Suppressor macrophage (primary cell): ENCODE data around the gene DEFB131B.
"Not testable (repeated sequence)": the region's sequence is repeated elsewhere in the genome, so short reads cannot be mapped to it uniquely, and the experiment has no call there.

Source experiments
- DNase-seq, 4 experiments: peaks; one replicate each; pipeline ENCODE4 v3.0.0-alpha.2; 2020 to 2022

Gene DEFB131B

DNA sequence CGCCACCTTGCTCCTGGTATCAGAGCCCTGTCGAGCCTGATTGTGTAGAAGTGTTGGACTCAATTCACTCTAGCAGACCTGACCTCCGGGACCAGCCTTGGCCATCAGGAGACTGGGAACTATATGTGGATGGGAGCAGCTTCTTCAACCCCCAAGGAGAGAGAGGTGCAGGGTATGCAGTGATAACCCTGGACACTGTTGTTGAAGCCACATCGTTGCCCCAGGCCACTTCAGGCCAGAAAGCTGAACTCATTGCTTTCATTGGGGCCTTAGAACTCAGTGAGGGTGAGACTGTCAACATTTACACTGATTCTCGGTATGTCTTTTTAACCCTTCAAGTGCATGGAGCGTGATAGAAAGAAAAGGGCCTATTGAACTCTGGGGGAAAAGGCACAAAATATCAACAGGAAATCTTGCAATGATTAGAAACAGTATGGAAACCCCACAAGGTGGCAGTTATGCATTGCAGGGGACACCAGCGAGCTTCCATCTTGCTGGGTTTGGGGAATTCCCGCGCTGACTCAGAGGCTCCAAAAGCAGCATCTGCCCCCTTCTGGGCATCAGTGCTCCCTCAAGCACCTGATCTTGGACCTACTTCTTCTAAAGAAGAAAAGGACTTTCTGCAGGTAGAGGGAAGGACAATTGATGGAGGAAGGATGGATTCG, 33.2 kb downstream of the DEFB131B start:
- DNase-seq: peak in 1 of 4 experiments; percentile 6

DNA sequence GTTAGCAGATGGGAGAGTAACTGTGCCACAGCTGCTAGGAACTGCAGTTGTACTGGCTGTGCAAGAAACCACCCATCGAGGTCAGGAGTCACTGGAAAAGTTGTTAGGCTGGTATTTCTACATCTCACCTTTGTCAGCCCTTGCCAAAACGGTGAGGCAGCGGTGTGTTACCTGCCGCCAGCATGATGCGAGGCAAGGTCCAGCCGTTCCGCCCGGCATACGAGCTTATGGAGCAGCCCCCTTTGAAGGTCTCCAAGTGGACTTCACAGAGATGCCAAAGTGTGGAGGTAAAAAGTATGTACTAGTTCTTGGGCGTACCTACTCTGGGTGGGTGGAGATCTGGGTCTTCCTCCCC, 33.7 kb downstream of the DEFB131B start:
- DNase-seq: not testable (repeated sequence)

DNA sequence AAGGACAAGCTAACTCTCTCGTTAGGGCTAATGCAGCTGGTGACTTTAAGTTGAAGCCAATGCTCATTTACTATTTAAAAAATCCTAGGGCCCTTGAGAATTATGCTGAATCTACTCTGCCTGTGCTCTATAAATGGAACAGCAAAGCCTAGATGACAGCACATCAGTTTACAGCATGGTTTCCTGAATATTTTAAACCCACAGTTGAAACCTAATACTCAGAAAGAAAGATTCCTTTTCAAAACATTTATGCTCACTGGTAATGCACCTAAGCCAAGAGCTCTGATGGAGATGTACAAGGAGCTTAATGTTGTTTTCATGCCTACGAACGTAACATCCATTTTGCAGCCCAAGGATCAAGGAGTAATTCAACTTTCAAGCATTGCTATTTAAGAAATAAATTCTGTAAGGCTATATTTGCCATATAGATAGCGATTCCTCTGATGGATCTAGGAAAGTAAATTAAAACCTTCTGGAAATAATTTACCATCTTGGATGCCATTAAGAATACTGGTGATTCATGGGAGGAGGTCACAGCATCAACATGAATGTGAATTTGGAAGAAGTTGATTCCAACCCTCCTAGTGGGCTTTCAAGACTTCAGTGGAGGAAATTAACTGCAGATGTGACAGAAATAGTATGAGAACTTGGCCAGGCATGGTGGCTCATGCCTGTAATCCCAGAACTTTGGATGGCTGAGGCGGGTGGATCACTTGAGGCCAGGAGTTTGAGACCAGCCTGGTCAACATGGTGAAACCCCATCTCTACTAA, 35.7 kb downstream of the DEFB131B start:
- no peak for DNase-seq

DNA sequence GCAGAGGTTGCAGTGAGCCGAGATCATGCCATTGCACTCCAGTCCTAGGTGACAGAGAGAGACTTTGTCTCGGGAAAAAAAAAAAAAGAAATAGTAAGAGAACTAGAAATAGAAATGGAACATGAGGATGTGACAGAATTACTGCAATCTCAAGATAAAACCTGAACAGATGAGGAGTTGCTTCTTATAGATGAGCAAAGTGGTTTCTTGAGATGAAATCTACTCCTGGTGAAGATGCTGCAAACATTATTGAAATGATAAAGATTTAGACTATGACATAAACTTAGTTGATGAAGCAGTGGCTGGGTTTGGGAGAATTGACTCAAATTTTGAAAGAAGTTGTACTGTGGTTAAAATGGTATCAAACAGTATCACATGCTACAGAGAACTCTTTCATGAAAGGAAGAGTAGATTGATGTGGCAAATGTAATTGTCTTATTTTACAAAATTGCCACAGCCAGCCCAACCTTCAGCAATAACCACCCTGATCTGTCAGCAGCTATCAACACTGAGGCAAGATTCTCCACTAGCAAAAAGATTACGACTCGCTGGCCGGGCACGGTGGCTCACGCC, 36.5 kb downstream of the DEFB131B start:
- no peak for DNase-seq

DNA sequence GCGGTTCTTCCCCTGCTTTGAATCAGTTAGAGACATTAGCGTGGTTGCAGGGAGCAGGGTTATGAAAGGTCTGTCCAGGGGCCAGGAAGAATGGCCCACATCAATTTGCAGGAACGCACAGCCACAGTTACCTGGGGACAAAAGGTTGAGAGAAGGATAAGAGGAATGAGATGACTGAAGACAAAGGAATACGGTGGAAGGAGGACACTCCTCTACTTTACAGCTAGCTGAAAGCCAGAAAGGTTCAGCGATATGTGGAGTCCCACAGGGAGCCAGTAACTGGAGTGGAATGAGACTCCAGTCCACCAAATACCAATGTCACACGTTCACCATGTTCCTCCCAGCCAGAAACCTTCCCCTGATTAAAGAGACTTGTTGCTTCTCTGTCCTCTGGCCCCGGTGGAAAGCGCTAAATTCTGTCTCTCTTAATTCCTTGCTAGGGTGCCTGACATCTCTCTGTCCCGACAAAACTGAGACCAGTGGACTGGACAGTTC, 39.4 kb downstream of the DEFB131B start:
- no peak for DNase-seq

DNA sequence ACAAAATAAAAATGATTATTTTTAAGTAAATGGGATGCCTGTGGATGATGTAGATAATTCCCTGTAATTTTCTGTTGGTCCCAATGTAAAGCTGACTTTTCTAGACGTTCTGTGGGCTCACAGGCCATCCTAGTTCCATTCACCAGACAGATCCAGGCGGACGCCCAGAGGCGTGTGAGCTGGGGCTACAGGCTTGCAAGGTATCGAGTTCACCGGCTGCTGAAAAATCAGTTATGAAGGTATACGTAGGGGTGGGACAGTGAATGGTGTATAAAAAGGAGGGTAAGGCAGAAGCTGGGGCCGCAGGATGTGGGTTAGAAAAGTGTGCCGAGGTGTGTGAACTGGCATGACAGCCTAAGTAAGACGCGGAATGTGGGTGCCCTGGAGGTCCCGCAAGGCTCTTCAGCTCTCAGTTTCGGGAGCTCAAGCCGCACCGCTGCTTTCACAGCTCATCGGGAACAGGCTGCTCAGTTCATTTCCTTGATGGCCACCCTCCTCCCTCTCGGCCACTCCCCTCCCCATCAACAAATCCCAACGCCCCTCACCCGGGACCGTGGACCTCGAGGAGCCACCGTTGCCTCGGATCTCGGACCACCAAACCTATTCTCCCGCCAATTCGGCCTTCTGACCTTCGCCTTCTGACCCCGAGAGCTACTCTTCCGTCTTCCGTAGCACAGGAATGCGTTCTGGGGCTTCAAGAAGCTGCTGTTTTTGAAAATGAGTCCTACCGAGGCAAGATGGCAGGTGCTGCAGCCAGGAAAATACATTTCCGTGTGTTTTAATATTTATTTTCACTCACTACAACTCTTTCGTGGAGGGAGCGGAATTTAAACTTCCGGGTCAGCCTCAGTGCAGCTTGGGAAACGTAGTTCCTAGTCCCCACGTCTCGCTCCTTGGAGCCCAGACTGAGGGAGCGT, 49.8 kb downstream of the DEFB131B start, which contains the start of gene XNDC1N:
TSS of gene XNDC1N (minus strand) at position 775 of the 917 bp plus-strand sequence. CDS start 5,241 bp downstream, outside the sequence.
- peak in 3 of 4 experiments; percentile 88 to 91 (median 90) for DNase-seq

DNA sequence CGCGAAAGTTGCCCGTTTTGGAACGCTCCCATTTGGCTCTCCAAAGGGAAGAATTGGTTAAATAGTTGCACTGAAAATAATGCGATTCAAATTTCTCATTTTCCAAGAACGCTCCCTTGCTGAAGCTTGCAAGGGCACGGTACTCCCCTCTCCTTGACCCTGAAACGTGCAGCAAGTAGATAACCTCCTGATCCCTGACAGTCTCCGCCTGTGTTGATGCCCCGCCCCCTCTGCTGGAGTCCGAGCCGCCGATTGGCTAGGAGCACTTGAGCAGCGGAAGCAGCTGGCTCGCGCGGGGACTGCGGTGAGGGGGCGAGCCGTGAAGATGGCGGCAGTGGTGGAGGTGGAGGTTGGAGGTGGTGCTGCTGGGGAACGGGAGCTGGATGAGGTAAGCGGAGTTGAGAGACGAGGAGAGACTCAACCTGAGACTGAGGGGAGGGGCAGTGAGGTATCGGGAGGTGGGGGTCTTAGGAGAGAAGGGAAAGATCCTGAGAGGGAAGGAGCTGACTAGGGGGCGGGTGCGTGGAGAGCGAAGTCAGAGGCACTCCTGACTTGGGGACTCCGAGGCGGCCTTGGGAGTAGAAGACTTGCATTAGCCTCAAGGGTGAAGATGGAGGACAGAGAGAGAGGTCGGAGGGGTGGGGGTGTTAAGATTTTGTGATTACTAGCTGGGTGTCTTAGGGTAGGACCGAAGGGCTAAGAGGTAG, 50.6 kb downstream of the DEFB131B start, which contains the start of gene RNF121:
TSS of gene RNF121 (plus strand) at position 310 of the 707 bp plus-strand sequence. CDS start at position 326, 16 bp downstream.
- peak; percentile 95 to 99 (median 98) for DNase-seq

DNA sequence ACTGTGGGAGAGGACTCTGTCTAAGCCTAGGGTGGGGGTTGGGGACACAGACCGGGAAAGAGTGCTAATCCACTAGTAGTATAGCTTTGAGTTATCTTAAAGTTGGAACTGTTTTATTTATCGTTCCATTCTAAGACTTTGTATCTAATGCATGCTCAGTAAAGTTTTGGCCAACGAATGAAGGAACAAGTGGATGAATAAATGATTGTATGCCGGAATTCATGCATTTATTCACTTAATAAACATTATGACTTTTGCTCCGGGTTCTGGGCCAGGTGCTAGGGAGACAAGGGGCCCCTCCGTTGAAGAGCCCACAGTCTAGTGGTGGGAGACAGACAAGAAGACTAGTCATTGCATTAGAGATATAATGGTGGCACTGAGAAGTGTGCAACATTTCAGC, 51.2 kb downstream of the DEFB131B start:
- no peak for DNase-seq

DNA sequence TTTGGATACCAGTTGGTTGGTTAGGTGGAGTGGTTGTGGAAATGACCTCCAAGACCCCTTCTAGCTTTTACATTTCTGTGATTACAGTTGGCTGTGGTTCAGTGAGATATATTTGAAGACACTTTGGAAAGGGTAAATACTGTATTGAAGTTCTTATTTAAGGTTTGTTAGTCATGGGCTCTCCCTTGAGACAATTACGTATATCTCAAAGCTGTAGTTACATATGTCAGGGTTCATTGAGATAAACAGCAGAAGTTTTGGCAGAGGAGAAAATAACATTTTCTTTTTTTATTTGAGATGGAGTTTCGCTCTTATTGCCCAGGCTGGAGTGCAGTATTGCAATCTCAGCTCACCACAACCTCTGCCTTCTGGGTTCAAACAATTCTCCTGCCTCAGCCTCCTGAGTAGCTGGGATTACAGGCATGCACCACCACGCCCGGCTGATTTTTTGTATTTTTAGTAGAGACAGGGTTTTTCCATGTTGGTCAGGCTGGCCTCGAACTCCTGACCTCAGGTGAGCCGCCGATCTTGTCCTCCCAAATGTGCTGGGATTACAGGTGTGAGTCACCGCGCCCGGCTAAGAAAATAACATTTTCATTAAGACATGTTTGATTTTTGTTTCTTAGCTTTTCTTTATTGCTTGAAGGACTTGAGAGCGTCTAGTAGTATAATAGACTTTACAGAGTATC, 52.4 kb downstream of the DEFB131B start:
- DNase-seq: no peak

DNA sequence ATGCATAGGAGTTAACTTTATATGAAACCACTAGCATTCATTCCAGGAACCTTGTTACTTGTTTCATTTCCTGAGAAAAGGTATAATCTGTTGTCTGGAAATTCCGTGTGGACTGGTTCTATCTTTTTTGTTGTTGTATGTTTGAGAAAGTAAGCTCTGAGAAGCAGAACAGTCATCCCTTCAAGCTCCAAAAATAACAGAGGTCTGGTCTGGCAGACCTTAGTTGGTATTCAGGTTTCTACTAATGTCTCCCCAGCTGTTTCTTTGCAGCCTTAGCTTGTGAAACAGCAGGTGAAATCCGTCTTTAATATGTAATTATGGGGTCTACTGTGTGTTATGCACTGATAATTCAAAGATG, 53.0 kb downstream of the DEFB131B start:
- no peak for DNase-seq

DNA sequence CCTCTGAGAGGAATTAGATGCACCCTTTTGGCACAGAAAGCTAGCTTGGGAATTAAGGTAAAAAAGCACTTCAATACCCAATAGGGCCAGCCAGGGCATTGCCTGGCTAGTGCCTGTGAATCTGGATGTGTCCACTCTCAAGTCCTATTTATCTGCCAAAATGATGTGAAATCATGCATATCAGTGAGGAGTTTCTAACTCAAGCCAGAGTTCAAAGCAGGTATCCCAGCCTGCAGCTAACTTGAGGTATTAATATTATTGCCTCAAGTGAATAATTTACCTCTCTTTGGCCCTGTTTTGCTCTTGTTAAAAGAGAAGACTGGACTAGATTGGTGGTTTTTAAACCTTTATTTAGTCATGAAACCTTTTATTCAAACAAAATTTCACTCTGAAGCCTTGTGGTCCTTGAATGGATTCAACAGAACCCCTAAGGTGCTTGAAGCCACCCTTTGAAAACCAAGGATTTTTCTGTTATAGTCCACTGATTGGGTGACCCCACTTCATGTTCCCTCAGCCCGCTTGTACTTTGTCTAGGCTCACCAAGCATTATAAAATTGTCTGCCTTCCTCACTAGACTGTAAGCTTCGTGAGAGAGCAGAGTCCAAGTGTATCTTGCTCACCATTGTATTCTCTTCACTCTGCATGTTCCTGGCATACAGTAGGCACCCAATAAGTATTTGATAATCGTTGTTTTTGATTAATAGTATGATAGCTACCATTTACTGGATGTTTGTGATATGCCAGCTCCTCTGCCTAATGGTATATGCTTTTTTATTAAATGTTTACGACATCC, 55.1 kb downstream of the DEFB131B start:
- DNase-seq: no peak
